Stimulated activated CD8-positive, alpha-beta memory T cell treated with anti-CD3 and anti-CD28 coated beads, Interleukin-15, amount 100 ng/mL, for 24 hours (primary cell): ENCODE data around the gene PLIN4.
"Not testable (repeated sequence)": the region's sequence is repeated elsewhere in the genome, so short reads cannot be mapped to it uniquely, and the experiment has no call there.

ENCODE experiments used
- DNase-seq: peaks from one replicate; pipeline ENCODE4 v3.0.0-alpha.2; 2020; ENCODE audit warnings: low read depth

The PLIN4 gene

GRCh38 chr19:4518345-4519171, at the start of gene PLIN4:
Gene PLIN4, minus strand, starts transcription at chr19:4518486. Its CDS starts 214 bp downstream, at chr19:4518272.
- DNase-seq: no peak

DNA sequence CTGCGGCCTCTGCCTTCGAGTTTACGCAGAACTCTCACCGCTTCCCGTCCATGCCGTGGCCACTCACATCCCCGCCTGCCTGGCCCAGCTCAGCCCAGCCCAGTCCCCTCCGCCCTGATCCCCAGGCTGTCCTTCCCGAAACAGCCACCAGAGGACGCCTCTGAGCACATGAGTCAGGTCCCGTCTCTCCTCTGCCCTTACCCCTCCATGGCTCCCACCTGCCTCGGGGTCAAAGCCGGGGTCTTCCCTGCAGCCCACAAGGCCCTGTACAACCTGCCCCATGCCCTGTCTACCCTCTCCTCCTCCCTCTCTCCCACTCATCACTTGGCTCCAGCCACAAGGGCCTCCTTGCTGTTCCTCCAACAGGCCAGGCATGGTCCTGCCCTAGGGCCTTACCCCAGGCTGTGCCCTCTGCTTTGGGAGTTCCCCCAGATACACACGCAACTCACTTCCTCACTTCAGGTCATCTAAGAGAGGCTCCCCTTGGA, 49.3 kb upstream of the PLIN4 start:
- peak; percentile 31 for DNase-seq

DNA sequence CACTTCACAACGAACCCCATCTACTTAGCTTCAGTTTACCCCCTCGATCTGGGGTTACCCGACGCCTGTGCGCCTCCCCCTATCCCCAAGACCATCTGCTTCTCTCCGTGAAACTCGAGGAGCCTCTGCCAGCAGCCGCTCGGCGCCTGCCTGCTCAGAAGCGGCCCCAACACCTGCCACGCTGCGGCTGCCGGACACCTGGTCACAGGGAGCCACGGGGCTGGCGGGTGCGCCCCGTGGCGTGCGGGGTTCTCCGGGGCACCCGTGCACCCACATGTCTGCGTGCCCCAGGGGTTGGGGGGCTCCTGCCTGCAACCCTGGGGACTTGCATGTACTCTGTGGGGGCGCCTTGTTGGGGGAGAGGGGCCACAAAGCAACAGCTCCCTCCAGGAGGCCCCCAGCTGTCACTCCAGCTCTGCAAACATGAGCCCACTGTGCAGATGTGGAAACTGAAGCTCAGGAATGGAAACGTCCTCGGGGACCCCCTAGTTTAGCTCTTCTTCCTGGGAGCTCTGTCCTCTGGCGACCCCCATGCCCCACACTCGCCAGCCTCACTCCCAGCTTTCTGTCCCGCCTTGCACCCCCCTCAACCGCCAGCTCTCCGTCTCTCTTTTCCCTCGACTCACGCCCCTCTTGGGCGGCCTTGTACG, 48.2 kb upstream of the PLIN4 start:
- no peak for DNase-seq

DNA sequence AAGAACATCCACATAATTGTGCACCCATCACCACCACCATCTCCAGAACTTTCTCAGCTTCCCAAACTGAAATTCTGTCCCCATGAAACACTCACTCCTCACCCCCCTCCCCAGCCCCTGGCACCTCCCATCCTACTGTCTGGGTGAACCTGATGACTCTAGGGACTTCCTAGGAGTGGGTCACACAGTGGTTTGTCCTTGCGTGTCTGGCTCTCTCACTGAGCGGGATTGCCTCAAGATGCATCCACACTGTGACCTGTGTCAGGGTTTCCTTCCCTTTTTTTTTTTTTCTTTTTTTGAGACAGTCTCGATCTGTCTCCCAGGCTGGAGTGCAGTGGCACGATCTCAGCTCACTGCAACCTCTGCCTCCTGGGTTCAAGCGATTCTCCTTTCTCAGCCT, 45.3 kb upstream of the PLIN4 start:
- DNase-seq: not testable (repeated sequence)

- DNase-seq: not testable (repeated sequence)
These were observed 43.8 kb upstream of the PLIN4 start for GRCh38 chr19:4562085-4562484.

GRCh38 chr19:4559569-4559968, 41.3 kb upstream of the PLIN4 start, which contains the start of gene SEMA6B:
Gene SEMA6B, minus strand, starts transcription at chr19:4559684. Its CDS starts 1,227 bp downstream, at chr19:4558457.
- DNase-seq: no peak

DNA sequence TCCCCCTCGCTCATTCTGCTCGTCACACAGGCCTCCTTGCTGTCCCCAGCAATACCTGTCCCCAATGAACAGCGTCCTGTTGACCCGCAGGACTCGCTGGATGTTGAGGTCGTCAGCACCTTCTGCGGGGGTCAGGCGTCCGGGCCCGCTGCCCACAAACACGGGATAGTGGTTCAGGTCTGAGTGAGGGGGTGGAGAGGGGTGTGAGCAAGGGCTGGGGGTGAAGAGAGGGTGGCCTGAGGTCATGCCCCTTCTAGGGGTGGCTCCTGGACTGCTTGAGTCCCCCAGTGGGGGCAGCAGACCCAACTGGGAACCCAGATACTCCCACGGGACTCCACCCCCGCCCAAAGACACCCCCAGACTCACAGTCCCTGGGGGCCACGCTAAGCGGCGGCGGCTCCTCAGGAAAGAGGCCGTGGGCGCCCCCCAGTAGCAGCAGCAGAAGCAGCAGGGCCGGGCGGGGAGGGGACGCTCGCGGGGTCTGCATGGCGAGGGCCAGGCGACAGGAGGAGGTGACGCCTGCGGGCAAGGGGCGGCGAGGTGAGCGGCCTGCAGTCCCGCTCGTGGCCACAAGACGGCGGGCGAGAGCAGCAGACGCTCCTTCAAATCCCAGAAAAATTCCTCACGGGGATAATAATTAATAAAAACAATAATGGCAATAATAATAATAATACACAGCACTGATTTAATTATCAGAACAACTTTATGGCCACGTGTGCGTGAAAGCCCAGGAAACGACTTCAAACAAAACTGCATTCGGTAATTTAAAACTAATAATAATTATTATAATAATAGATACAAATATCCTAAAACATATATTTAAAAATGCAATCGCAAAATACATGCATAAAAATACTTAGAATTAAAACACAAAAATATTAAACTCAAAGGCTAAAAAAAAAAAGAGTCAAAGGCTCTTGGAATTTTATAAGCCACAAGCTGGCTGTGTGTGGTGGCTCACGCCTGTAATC, 40.0 kb upstream of the PLIN4 start:
- peak; percentile 20 for DNase-seq

- DNase-seq: no peak
These were observed 39.1 kb upstream of the PLIN4 start for GRCh38 chr19:4557144-4557970.

GRCh38 chr19:4556597-4557127, 38.4 kb upstream of the PLIN4 start:
- DNase-seq: no peak

GRCh38 chr19:4555657-4556561, 37.6 kb upstream of the PLIN4 start:
- DNase-seq: no peak

- no peak for DNase-seq
These were observed 36.4 kb upstream of the PLIN4 start for GRCh38 chr19:4554717-4555116.

GRCh38 chr19:4553775-4554174, 35.5 kb upstream of the PLIN4 start:
- DNase-seq: no peak

DNA sequence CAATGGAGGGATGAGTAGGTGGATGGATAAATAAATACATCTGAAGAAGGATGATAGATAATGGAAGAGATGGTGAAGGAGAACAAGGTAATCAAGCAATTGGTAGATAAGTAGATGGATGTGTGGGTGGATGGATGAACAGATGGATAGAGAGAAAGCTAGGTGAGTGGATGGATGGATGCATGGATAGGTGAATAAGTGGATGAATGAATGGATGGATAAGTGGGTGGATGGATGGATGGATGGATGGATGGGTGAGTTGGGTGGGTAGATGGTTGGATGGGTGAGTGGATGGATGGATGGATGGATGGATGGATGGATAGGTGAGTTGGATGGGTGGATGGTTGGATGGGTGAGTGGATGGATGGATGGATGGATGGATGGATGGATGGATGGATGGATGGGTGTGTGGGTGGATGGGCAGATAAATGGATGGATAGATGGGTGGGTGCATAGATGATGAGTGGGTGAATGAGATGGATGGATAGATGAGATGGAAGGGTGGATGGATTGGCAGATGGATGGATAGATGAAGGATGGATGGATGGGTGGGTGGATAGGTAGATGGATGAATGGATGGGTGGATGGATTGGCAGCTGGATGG, 34.9 kb upstream of the PLIN4 start:
- DNase-seq: no peak

DNA sequence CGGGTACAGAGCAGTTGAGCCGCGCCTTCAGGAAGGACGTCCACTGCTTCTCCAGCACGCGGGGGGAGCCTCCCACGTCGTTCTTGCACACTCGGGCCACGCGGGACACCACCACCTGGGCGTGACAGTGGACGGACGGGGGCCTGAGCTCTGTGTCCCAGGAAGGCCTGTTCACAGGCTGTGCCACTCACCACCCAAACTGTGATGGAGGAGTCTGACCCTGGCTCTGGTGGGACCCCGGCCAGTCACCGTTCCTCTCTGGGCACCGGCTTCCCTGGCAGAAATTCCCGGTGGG, 34.2 kb upstream of the PLIN4 start:
- DNase-seq: no peak

- DNase-seq: no peak
These were observed 32.3 kb upstream of the PLIN4 start for GRCh38 chr19:4550479-4551050.

- DNase-seq: no peak
These were observed 31.7 kb upstream of the PLIN4 start for GRCh38 chr19:4550018-4550417.

DNA sequence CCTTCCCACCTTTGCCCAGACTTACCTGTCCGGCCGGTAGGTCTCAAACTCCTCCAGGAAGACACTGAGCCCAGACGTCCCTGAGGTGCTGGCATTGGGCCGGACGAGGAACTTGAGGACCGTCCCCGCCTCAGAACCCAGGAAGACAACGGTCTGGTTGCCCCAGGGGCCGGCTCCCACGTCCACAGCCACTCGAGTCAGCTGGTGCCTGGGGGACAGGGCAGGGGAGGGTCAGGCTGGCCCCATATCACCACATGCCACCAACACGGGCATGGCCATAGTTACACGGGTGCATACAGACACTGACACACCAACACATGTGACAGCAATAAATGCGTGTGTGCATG, 29.9 kb upstream of the PLIN4 start:
- DNase-seq: no peak

GRCh38 chr19:4547303-4548237, 29.3 kb upstream of the PLIN4 start:
- DNase-seq: no peak
